GM23338 (cell line): ENCODE data around the gene TTC3. TPM values are rescaled to one million over a fixed set of nuclear protein-coding genes. Genes with fewer than 3 reads are reported as not detected.

Source experiments
- ATAC-seq: fragments of 200-7000 bp; cut with Tn5 transposase; 3 replicates; pipeline ENCODE4 v1.9.1; 2020
- DNase-seq: peaks from one replicate; pipeline ENCODE4 v3.0.0-alpha.2; 2015; ENCODE audit warnings: low spot score
- H2AFZ ChIP-seq: fragments of 200-600 bp; sonication (generic); 2 replicates; pipeline ENCODE4 v1.8.0; 2016; ENCODE audit warnings: antibody characterized with exemption, mild to moderate bottlenecking, moderate library complexity
- H3F3A ChIP-seq: fragments of 200-600 bp; sonication (generic); replicated peaks from 2 replicates; pipeline ENCODE4 v1.8.0; 2017; ENCODE audit warnings: antibody characterized with exemption, mixed run types, low read depth
- H3K27ac ChIP-seq: fragments of 200-600 bp; sonication (generic); 2 replicates; pipeline ENCODE4 v1.6.1; 2016; ENCODE audit warnings: low read depth
- H3K27me3 ChIP-seq: fragments of 200-600 bp; sonication (generic); 2 replicates; pipeline ENCODE4 v1.8.0; 2016; ENCODE audit warnings: mild to moderate bottlenecking, mixed run types, moderate library complexity; ENCODE audit not compliant: insufficient read depth
- H3K36me3 ChIP-seq: fragments of 200-600 bp; sonication (generic); 2 replicates; pipeline ENCODE4 v1.8.0; 2016; ENCODE audit warnings: mild to moderate bottlenecking; ENCODE audit not compliant: insufficient read depth
- H3K4me1 ChIP-seq: fragments of 200-600 bp; sonication (generic); 2 replicates; pipeline ENCODE4 v1.8.0; 2016; ENCODE audit warnings: mild to moderate bottlenecking, moderate library complexity; ENCODE audit not compliant: insufficient read depth
- H3K4me2 ChIP-seq: fragments of 200-600 bp; sonication (generic); 2 replicates; pipeline ENCODE4 v1.7.1; 2017; ENCODE audit warnings: mixed run types
- H3K4me3 ChIP-seq: fragments of 200-600 bp; sonication (generic); 2 replicates; pipeline ENCODE4 v1.6.1; 2016; ENCODE audit warnings: mixed run types
- H3K79me2 ChIP-seq: fragments of 200-600 bp; sonication (generic); replicated peaks from 2 replicates; pipeline ENCODE4 v1.8.0; 2017; ENCODE audit warnings: mild to moderate bottlenecking; ENCODE audit not compliant: insufficient read depth
- H3K9me2 ChIP-seq: fragments of 200-600 bp; sonication (generic); 2 replicates; pipeline ENCODE4 v1.8.0; 2017; ENCODE audit not compliant: insufficient read depth
- H4K20me1 ChIP-seq: fragments of 200-600 bp; sonication (generic); replicated peaks from 2 replicates; pipeline ENCODE4 v1.8.0; 2017; ENCODE audit warnings: mild to moderate bottlenecking; ENCODE audit not compliant: insufficient read depth
- H3K27ac Mint-ChIP-seq: 2 replicates; pipeline ENCODE4 v1.8.0; 2020; ENCODE audit warnings: inconsistent platforms, mild to moderate bottlenecking, moderate library complexity, mixed read lengths
- H3K27me3 Mint-ChIP-seq: 3 replicates; pipeline ENCODE4 v1.8.0; 2022; ENCODE audit warnings: low read depth, mild to moderate bottlenecking, moderate library complexity, mixed read lengths, inconsistent platforms; ENCODE audit not compliant: insufficient read depth, poor library complexity
- H3K36me3 Mint-ChIP-seq: 3 replicates; pipeline ENCODE4 v1.8.0; 2021; ENCODE audit warnings: low read depth, mild to moderate bottlenecking, inconsistent platforms, moderate library complexity, mixed read lengths
- H3K4me1 Mint-ChIP-seq: 3 replicates; pipeline ENCODE4 v1.8.0; 2020; ENCODE audit warnings: mild to moderate bottlenecking, inconsistent platforms, mixed read lengths
- H3K4me3 Mint-ChIP-seq: 3 replicates; pipeline ENCODE4 v1.8.0; 2021; ENCODE audit warnings: moderate library complexity, mild to moderate bottlenecking, inconsistent platforms, mixed read lengths
- H3K9me3 Mint-ChIP-seq: 3 replicates; pipeline ENCODE4 v1.8.0; 2020; ENCODE audit warnings: moderate library complexity, mild to moderate bottlenecking, inconsistent platforms, mixed read lengths
- CTCF ChIP-seq, 2 experiments: fragments of 200-600 bp in 1 of 2; sonication (generic) in 1 of 2; conservative IDR thresholded peaks; 2 replicates each; pipeline versions ENCODE4 v1.5.1 to v1.6.1; 2016 to 2017; ENCODE audit warnings: antibody characterized with exemption in 2 of 2, low read depth in 2 of 2, mild to moderate bottlenecking in 2 of 2, moderate library complexity in 1 of 2
- ETS1 ChIP-seq: IDR thresholded peaks from 2 replicates; pipeline ENCODE4 v1.6.1; 2016; ENCODE audit warnings: antibody characterized with exemption
- NANOG ChIP-seq: IDR thresholded peaks from 2 replicates; pipeline ENCODE4 v1.6.1; 2016; ENCODE audit warnings: antibody characterized with exemption, borderline replicate concordance
- REST ChIP-seq: IDR thresholded peaks from one replicate; pipeline ENCODE4 v1.6.1; 2018; ENCODE audit warnings: antibody characterized with exemption; ENCODE audit not compliant: unreplicated experiment
- STAT1 ChIP-seq: IDR thresholded peaks from one replicate; pipeline ENCODE4 v1.6.1; 2016; ENCODE audit warnings: antibody characterized with exemption; ENCODE audit not compliant: unreplicated experiment
- ZNF331 ChIP-seq: fragments of 250-450 bp; sonication (Bioruptor Pico); IDR thresholded peaks from 2 replicates; pipeline ENCODE4 v1.5.0; 2020; ENCODE audit warnings: low read depth, mild to moderate bottlenecking, moderate library complexity
- polyA plus RNA-seq: library from polyadenylated mRNA; unstranded; fragments of >200 nt; fragmentation: Nextera tagmentation; extraction: Ambion mirVana; gene quantifications from 2 replicates; pipeline ENCODE4 v1.2.1, GENCODE V29; 2016
- total RNA-seq: library from RNA; depleted of rRNA; stranded (reverse); fragments of >200 nt; shearing (Covaris generic); gene quantifications from 2 replicates; pipeline ENCODE4 v1.2.3, GENCODE V29; 2014

Gene TTC3
- total and polyA plus RNA-seq, 2 experiments from 2014 or later, result 28.9 to 48.6 TPM

GRCh38 chr21:37087188-37087587 is 14.1 kb downstream of the TTC3 start:
- no peak overlapping the region for H3K4me2 ChIP-seq
- ATAC-seq (no peak), DNase-seq (peak; percentile 15)
- H3K79me2 ChIP-seq, result no peaks in the 10 kb centered on the region
- H3K9me2 ChIP-seq, result no peaks in the 10 kb centered on the region
- no peak overlapping the region for H3K4me3 ChIP-seq
- H3K27ac ChIP-seq, result no peak overlapping the region
- TF ChIP-seq CTCF (conservative IDR thresholded peaks at IDR 0.05; ENCODE audit: low read depth in 2 of 2), result peak; percentile 37 to 50; a peak in 3 of 4 replicates
- no peak for TF ChIP-seq REST
- Mint-ChIP-seq H3K4me1 (no peaks in the 10 kb centered on the region), H3K27ac (no peak overlapping the region), H3K27me3 (no peaks in the 10 kb centered on the region), H3K4me3 (no peak overlapping the region), H3K9me3 (no peaks in the 10 kb centered on the region), H3K36me3 (no peaks in the 10 kb centered on the region)
- no peak overlapping the region for H2AFZ ChIP-seq
- H4K20me1 ChIP-seq, result no peaks in the 10 kb centered on the region
- H3K4me1 ChIP-seq, result no peaks in the 10 kb centered on the region
- no peaks in the 10 kb centered on the region for H3K36me3 ChIP-seq
- H3K27me3 ChIP-seq, result no peaks in the 10 kb centered on the region
- no peaks in the 10 kb centered on the region for H3F3A ChIP-seq

GRCh38 chr21:37088186-37088735 is 15.2 kb downstream of the TTC3 start:
- Histone ChIP-seq H3K79me2 (no peaks in the 10 kb centered on the region), H3F3A (no peaks in the 10 kb centered on the region), H3K4me3 (no peak overlapping the region), H3K27ac (no peak overlapping the region), H2AFZ (no peak overlapping the region), H3K9me2 (no peaks in the 10 kb centered on the region), H3K27me3 (no peaks in the 10 kb centered on the region), H3K36me3 (no peaks in the 10 kb centered on the region), H3K4me1 (no peaks in the 10 kb centered on the region), H4K20me1 (no peaks in the 10 kb centered on the region), H3K4me2 (no peak overlapping the region)
- no peaks in the 10 kb centered on the region for H3K9me3 Mint-ChIP-seq
- H3K4me1 Mint-ChIP-seq, result no peaks in the 10 kb centered on the region
- no peaks in the 10 kb centered on the region for H3K36me3 Mint-ChIP-seq
- no peak overlapping the region for H3K4me3 Mint-ChIP-seq
- H3K27me3 Mint-ChIP-seq, result no peaks in the 10 kb centered on the region
- H3K27ac Mint-ChIP-seq, result no peak overlapping the region
- no peak for DNase-seq
- no peak for ATAC-seq
- TF ChIP-seq REST, result no peak
- no peak for TF ChIP-seq ETS1
- no peak for TF ChIP-seq NANOG
- no peak for TF ChIP-seq ZNF331 (CRISPR knock-in tag)
- no peak for TF ChIP-seq CTCF (conservative IDR thresholded peaks at IDR 0.05; ENCODE audit: low read depth in 2 of 2)
- no peak for TF ChIP-seq STAT1
